B cell (primary cell): ENCODE data around the gene MAPK10. TPM values are rescaled to one million over a fixed set of nuclear protein-coding genes. Genes with fewer than 3 reads are reported as not detected.

Experiments used
- ATAC-seq: fragments of 200-7000 bp; cut with Tn5 transposase; one replicate; pipeline ENCODE4 v1.10.0; 2021; ENCODE audit warnings: low read depth, mild to moderate bottlenecking, moderate number of reproducible peaks, moderate library complexity
- CTCF ChIA-PET: fragments of 350-600 bp; sonication (Branson Sonifier 250); formaldehyde crosslinking; loops from one replicate; lab custom pipeline; 2021; ENCODE audit warnings: antibody characterized with exemption, inconsistent platforms; lab: Charles Lee
- POLR2A ChIA-PET: fragments of 350-600 bp; sonication (Branson Sonifier 250); formaldehyde crosslinking; loops from one replicate; lab custom pipeline; 2021; ENCODE audit warnings: antibody characterized with exemption; lab: Charles Lee
- DNase-seq: peaks from one replicate; pipeline ENCODE4 v3.0.0; 2013
- H2AFZ ChIP-seq: 2 replicates; pipeline ENCODE4 v1.6.1; 2012; ENCODE audit warnings: mild to moderate bottlenecking, low read depth, low read length; ENCODE audit not compliant: insufficient read depth, poor library complexity, severe bottlenecking
- H3K27ac ChIP-seq, 2 donors: 1 replicate in 1 of 2; 2 replicates in 1 of 2; pipeline ENCODE4 v1.5.1; 2012 to 2013; ENCODE audit warnings: low read length in 2 of 2, mild to moderate bottlenecking in 2 of 2, moderate library complexity in 1 of 2
- H3K27me3 ChIP-seq, 4 experiments: fragments of 200-600 bp in 1 of 4; sonication (generic) in 1 of 4; replicated peaks in 1 of 4; 1 replicate in 2 of 4; 2 replicates in 2 of 4; pipeline versions ENCODE4 v1.6.1 to v1.7.0; 2013 to 2016; ENCODE audit warnings: low read length in 3 of 4, mild to moderate bottlenecking in 2 of 4, mixed read lengths in 1 of 4, moderate library complexity in 1 of 4; ENCODE audit not compliant: insufficient read depth in 4 of 4, control insufficient read depth in 3 of 4; ENCODE audit errors: control extremely low read depth in 1 of 4
- H3K36me3 ChIP-seq, 2 experiments: replicated peaks in 1 of 2; 1 replicate in 1 of 2; 2 replicates in 1 of 2; pipeline versions ENCODE4 v1.6.1 to v1.7.1; 2013; ENCODE audit warnings: low read length in 1 of 2; ENCODE audit not compliant: insufficient read depth in 2 of 2, control insufficient read depth in 1 of 2; ENCODE audit errors: control extremely low read depth in 1 of 2, extremely low read depth in 1 of 2
- H3K4me1 ChIP-seq, 2 donors: fragments of 200-600 bp in 1 of 2; sonication (generic) in 1 of 2; 1 replicate in 1 of 2; 2 replicates in 1 of 2; pipeline versions ENCODE4 v1.5.1 to v1.6.1; 2013 to 2017; ENCODE audit warnings: low read length in 2 of 2; ENCODE audit not compliant: control insufficient read depth in 2 of 2, insufficient read depth in 2 of 2
- H3K4me2 ChIP-seq: replicated peaks from 2 replicates; pipeline ENCODE3; 2012; ENCODE audit warnings: mild to moderate bottlenecking, low read depth, low read length; ENCODE audit not compliant: poor library complexity, severe bottlenecking
- H3K4me3 ChIP-seq, 5 experiments: fragments of 200-600 bp in 1 of 5; sonication (generic) in 1 of 5; 1 replicate in 3 of 5; 2 replicates in 2 of 5; pipeline versions ENCODE4 v1.5.1 to v1.7.0; 2011 to 2016; ENCODE audit warnings: low read length in 4 of 5, mild to moderate bottlenecking in 4 of 5, low read depth in 2 of 5, control low read depth in 1 of 5, moderate library complexity in 1 of 5; ENCODE audit not compliant: insufficient read depth in 1 of 5; ENCODE audit errors: control extremely low read depth in 1 of 5, extremely low read depth in 1 of 5
- H3K79me2 ChIP-seq: fragments of 200-600 bp; sonication (generic); one replicate; pipeline ENCODE4 v1.6.0; 2016; ENCODE audit warnings: low read length; ENCODE audit not compliant: control insufficient read depth, insufficient read depth
- H3K9ac ChIP-seq: fragments of 200-600 bp; sonication (generic); 2 replicates; pipeline ENCODE4 v1.6.1; 2017; ENCODE audit warnings: mild to moderate bottlenecking, low read length, moderate library complexity
- H3K9me3 ChIP-seq, 3 donors: one replicate each; pipeline versions ENCODE4 v1.6.1 to v1.7.1; 2013; ENCODE audit warnings: low read length in 2 of 3; ENCODE audit not compliant: control insufficient read depth in 2 of 3, insufficient read depth in 1 of 3; ENCODE audit errors: control extremely low read depth in 1 of 3
- H4K20me1 ChIP-seq: 2 replicates; pipeline ENCODE4 v1.6.0; 2012; ENCODE audit warnings: mild to moderate bottlenecking, low read length; ENCODE audit not compliant: insufficient read depth, control insufficient read depth, poor library complexity, severe bottlenecking
- H3K27ac Mint-ChIP-seq: one replicate; pipeline ENCODE4 v1.8.0; 2021; ENCODE audit warnings: mixed read lengths
- H3K27me3 Mint-ChIP-seq: one replicate; pipeline ENCODE4 v1.8.0; 2021; ENCODE audit warnings: mixed read lengths
- H3K4me1 Mint-ChIP-seq: one replicate; pipeline ENCODE4 v1.8.0; 2021; ENCODE audit warnings: mixed read lengths
- H3K4me3 Mint-ChIP-seq: one replicate; pipeline ENCODE4 v1.8.0; 2021; ENCODE audit warnings: mixed read lengths
- H3K9me3 Mint-ChIP-seq: one replicate; pipeline ENCODE4 v1.8.0; 2022; ENCODE audit warnings: mixed read lengths; ENCODE audit not compliant: insufficient read depth
- EZH2 ChIP-seq: IDR thresholded peaks from 2 replicates; pipeline ENCODE4 v1.6.1; 2012; ENCODE audit warnings: borderline replicate concordance, low read depth, mild to moderate bottlenecking, moderate library complexity, low read length; ENCODE audit not compliant: insufficient read depth, poor library complexity, severe bottlenecking
- WGBS: methylation state at CpG from one replicate; pipeline ENCODE4 v1.1.5; 2013; ENCODE audit warnings: missing lambda C conversion rate; ENCODE audit not compliant: insufficient coverage; 5-methylcytosine and 5-hydroxymethylcytosine counted together
- intact Hi-C: fragments of 100-400 bp; cut with micrococcal nuclease; formaldehyde crosslinking; loops from one replicate; pipeline ENCODE4 v1.10.0; 2022
- polyA plus RNA-seq: library from polyadenylated mRNA; depleted of rRNA; stranded (reverse); fragments of >200 nt; gene quantifications from 2 replicates; pipeline ENCODE4 v1.2.3, GENCODE V29; 2012
- total RNA-seq, 2 donors: library from RNA; stranded (reverse); fragments of 120-200 nt in 1 of 2; gene quantifications; 1 replicate in 1 of 2; 2 replicates in 1 of 2; pipeline versions ENCODE4 v1.2.3 to v1.2.4, GENCODE V29; 2013 to 2022
- TF ChIP-seq, protein P1 (sequence below): fragments of 200-600 bp; IDR thresholded peaks from one replicate; pipeline ENCODE4 v1.8.0; 2022; ENCODE audit warnings: antibody characterized with exemption, mild to moderate bottlenecking

The MAPK10 gene
- total and polyA plus RNA-seq, 2 donors (not counting 1 experiment from before 2014, with no cell fraction given) = 0.03 to 3.1 TPM

DNA sequence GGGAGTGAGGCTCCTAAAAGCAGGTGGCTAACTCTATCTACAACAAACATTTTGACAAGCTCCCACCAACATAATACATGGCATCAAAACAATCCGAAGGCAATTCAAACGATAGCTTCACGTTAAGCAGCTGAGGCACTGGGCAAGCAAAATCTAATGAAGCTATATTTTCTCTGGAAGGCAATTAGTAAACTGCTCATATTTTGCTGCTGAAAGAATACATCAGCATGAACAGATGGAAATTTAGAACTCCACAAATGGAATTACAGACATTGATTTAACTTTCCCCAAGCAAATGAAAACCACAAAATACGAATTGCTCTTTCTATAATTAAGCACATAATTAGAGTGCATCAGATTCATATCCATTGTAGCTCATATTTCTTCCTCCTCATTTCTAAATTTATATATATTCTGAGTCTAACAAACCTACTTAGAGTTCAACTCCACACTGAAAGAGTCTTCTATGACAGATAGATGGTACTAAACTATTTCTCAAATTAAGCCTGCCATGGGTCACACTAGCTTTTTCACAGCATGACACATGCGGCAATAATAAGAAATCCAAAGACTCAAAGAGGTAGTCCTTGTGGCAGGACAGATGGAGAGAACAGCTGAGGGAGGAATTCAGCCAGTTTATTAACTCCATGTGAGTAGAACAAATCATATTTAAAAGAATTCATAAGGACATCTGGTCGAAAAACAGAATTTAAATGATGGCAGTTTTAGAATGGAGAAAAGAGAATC, 305.4 kb downstream of the MAPK10 start:
- Histone ChIP-seq H3K9ac (no peak overlapping the region), H3K4me1 (no peaks in the 10 kb centered on the region), H3K27ac (no peak overlapping the region), H4K20me1 (no peaks in the 10 kb centered on the region), H3K27me3 (no peaks in the 10 kb centered on the region), H3K4me3 (no peak overlapping the region), H2AFZ (no peak overlapping the region), H3K9me3 (no peaks in the 10 kb centered on the region), H3K36me3 (no peaks in the 10 kb centered on the region), H3K4me2 (no peak overlapping the region), H3K79me2 (no peaks in the 10 kb centered on the region)
- 100% methylated on average over 1 of the region's 6 CpGs for WGBS
- H3K9me3 Mint-ChIP-seq = no peaks in the 10 kb centered on the region
- H3K4me1 Mint-ChIP-seq = no peaks in the 10 kb centered on the region
- ChIA-PET POLR2A (no interaction called here), CTCF (interaction anchor here (2.0 kb wide), 1 partner anchor 10 kb away, joined by 15 read pairs; no protein-coding TSS in a partner anchor)
- H3K27me3 Mint-ChIP-seq = peaks cover 11% of the 10 kb centered on the region
- DNase-seq = no peak
- no peak overlapping the region for H3K27ac Mint-ChIP-seq
- intact Hi-C loops = no loop called here
- TF ChIP-seq, protein P1, sequence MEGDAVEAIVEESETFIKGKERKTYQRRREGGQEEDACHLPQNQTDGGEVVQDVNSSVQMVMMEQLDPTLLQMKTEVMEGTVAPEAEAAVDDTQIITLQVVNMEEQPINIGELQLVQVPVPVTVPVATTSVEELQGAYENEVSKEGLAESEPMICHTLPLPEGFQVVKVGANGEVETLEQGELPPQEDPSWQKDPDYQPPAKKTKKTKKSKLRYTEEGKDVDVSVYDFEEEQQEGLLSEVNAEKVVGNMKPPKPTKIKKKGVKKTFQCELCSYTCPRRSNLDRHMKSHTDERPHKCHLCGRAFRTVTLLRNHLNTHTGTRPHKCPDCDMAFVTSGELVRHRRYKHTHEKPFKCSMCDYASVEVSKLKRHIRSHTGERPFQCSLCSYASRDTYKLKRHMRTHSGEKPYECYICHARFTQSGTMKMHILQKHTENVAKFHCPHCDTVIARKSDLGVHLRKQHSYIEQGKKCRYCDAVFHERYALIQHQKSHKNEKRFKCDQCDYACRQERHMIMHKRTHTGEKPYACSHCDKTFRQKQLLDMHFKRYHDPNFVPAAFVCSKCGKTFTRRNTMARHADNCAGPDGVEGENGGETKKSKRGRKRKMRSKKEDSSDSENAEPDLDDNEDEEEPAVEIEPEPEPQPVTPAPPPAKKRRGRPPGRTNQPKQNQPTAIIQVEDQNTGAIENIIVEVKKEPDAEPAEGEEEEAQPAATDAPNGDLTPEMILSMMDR = no peak
- TF ChIP-seq EZH2 = no peak
- ATAC-seq = no peak
- no peak overlapping the region for H3K4me3 Mint-ChIP-seq

DNA sequence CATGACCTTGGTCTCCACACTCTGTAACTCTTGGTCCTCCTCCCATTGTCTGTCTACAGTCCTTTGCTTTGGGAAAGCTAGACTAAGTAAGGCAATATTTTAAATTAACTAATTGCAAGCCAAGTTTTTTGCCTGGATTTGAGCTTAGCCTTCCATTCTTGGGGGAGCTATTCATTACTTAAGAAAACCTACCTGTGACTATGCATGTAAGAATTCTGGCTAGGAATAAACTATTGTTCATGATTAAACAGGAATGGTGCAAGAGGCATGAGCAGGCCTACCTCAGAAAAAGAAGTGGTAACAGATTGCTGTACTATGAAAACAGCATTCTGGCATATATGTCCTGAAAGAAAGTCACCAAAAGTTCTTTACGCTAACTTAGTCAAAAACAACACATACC, 309.4 kb downstream of the MAPK10 start:
- H3K9me3 Mint-ChIP-seq = no peaks in the 10 kb centered on the region
- no peaks in the 10 kb centered on the region for H3K4me1 Mint-ChIP-seq
- no peaks in the 10 kb centered on the region for H3K9me3 ChIP-seq
- H4K20me1 ChIP-seq = no peaks in the 10 kb centered on the region
- no CpG with 5 or more reads among the region's 1 CpG for WGBS
- H2AFZ ChIP-seq = no peak overlapping the region
- H3K4me3 Mint-ChIP-seq = no peak overlapping the region
- peaks cover 4% of the 10 kb centered on the region for H3K27me3 Mint-ChIP-seq
- TF ChIP-seq, protein P1 = no peak
- TF ChIP-seq EZH2 = no peak
- intact Hi-C loops = no loop called here
- no peaks in the 10 kb centered on the region for H3K27me3 ChIP-seq
- no peak overlapping the region for H3K27ac ChIP-seq
- ChIA-PET CTCF (interaction anchor here (1.3 to 3.5 kb wide), 4 partner anchors 14 to 966 kb away, joined by 3 to 22 read pairs (median 4); no protein-coding TSS in a partner anchor), POLR2A (no interaction called here)
- H3K4me2 ChIP-seq = no peak overlapping the region
- H3K27ac Mint-ChIP-seq = no peak overlapping the region
- H3K79me2 ChIP-seq = no peaks in the 10 kb centered on the region
- H3K4me1 ChIP-seq = no peaks in the 10 kb centered on the region
- no peaks in the 10 kb centered on the region for H3K36me3 ChIP-seq
- no peak overlapping the region for H3K9ac ChIP-seq
- no peak overlapping the region for H3K4me3 ChIP-seq
- DNase-seq (no peak), ATAC-seq (no peak)
